Liver (tissue), 3 donors: ENCODE measurements around the gene UBC.

ENCODE experiments used
- ATF3 ChIP-seq: IDR thresholded peaks from 2 replicates; pipeline ENCODE4 v1.6.1; 2016; ENCODE audit warnings: antibody characterized with exemption
- EGR1 ChIP-seq, 2 donors: IDR thresholded peaks; 2 replicates each; pipeline ENCODE4 v1.6.1; 2016 to 2018; ENCODE audit warnings: antibody characterized with exemption in 2 of 2, low read depth in 2 of 2
- SP1 ChIP-seq: IDR thresholded peaks from 2 replicates; pipeline ENCODE4 v1.6.1; 2018; ENCODE audit warnings: antibody characterized with exemption, mild to moderate bottlenecking
- TF ChIP-seq, protein P1 (sequence below): fragments of 150-350 bp; IDR thresholded peaks from 2 replicates; pipeline ENCODE4 v1.5.1; 2017; ENCODE audit warnings: improper control_type of control experiment, low read depth, low read length; ENCODE audit not compliant: missing input control
- TF ChIP-seq, protein P2 (sequence below): IDR thresholded peaks from 2 replicates; pipeline ENCODE4 v1.6.1; 2016; ENCODE audit warnings: antibody characterized with exemption
- TF ChIP-seq, protein P3 (sequence below): IDR thresholded peaks from 2 replicates; pipeline ENCODE4 v1.6.1; 2016; ENCODE audit warnings: antibody characterized with exemption
- donor health status: healthy.
- donor health status: healthy.

- TF ChIP-seq, protein P1, sequence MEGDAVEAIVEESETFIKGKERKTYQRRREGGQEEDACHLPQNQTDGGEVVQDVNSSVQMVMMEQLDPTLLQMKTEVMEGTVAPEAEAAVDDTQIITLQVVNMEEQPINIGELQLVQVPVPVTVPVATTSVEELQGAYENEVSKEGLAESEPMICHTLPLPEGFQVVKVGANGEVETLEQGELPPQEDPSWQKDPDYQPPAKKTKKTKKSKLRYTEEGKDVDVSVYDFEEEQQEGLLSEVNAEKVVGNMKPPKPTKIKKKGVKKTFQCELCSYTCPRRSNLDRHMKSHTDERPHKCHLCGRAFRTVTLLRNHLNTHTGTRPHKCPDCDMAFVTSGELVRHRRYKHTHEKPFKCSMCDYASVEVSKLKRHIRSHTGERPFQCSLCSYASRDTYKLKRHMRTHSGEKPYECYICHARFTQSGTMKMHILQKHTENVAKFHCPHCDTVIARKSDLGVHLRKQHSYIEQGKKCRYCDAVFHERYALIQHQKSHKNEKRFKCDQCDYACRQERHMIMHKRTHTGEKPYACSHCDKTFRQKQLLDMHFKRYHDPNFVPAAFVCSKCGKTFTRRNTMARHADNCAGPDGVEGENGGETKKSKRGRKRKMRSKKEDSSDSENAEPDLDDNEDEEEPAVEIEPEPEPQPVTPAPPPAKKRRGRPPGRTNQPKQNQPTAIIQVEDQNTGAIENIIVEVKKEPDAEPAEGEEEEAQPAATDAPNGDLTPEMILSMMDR = no peak
- TF ChIP-seq, protein P2, sequence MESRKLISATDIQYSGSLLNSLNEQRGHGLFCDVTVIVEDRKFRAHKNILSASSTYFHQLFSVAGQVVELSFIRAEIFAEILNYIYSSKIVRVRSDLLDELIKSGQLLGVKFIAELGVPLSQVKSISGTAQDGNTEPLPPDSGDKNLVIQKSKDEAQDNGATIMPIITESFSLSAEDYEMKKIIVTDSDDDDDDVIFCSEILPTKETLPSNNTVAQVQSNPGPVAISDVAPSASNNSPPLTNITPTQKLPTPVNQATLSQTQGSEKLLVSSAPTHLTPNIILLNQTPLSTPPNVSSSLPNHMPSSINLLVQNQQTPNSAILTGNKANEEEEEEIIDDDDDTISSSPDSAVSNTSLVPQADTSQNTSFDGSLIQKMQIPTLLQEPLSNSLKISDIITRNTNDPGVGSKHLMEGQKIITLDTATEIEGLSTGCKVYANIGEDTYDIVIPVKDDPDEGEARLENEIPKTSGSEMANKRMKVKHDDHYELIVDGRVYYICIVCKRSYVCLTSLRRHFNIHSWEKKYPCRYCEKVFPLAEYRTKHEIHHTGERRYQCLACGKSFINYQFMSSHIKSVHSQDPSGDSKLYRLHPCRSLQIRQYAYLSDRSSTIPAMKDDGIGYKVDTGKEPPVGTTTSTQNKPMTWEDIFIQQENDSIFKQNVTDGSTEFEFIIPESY = no peak
- TF ChIP-seq SP1 (no peak), EGR1 (IDR thresholded peaks at IDR 0.05; ENCODE audit: low read depth in 2 of 2) (no peak), ATF3 (no peak)
- TF ChIP-seq, protein P3, sequence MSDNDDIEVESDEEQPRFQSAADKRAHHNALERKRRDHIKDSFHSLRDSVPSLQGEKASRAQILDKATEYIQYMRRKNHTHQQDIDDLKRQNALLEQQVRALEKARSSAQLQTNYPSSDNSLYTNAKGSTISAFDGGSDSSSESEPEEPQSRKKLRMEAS = no peak
Observed at GRCh38 chr12:124952801-124953200, 38.4 kb upstream of the UBC start.
